Ishikawa (cell line): ENCODE results near the gene ST6GALNAC3.

Experiments used
- CEBPB ChIP-seq: IDR thresholded peaks from 2 replicates; pipeline ENCODE4 v1.6.1; 2012
- FOXM1 ChIP-seq: IDR thresholded peaks from 2 replicates; pipeline ENCODE4 v1.6.1; 2012; ENCODE audit warnings: low read depth, borderline replicate concordance
- MAX ChIP-seq: IDR thresholded peaks from 2 replicates; pipeline ENCODE4 v1.6.1; 2012
- NFIC ChIP-seq: IDR thresholded peaks from 2 replicates; pipeline ENCODE4 v1.6.1; 2012
- RAD21 ChIP-seq: IDR thresholded peaks from 2 replicates; pipeline ENCODE4 v1.6.1; 2012; ENCODE audit warnings: low read depth
- REST ChIP-seq: IDR thresholded peaks from 2 replicates; pipeline ENCODE4 v1.6.1; 2012; ENCODE audit warnings: low read depth, mild to moderate bottlenecking
- USF1 ChIP-seq: IDR thresholded peaks from 2 replicates; pipeline ENCODE4 v1.6.1; 2012

- TF ChIP-seq CEBPB (no peak), USF1 (no peak), NFIC (no peak), RAD21 (no peak), MAX (no peak), FOXM1 (no peak), REST (no peak)
Observed at GRCh38 chr1:76105372-76105771, 30.8 kb downstream of the ST6GALNAC3 start.
